GM23248 (cell line): ENCODE results near the gene SEMA4A.

Experiments
- EZH2 ChIP-seq: fragments of 200-600 bp; sonication (generic); IDR thresholded peaks from 2 replicates; pipeline ENCODE4 v1.6.1; 2018; ENCODE audit warnings: antibody characterized with exemption, mild to moderate bottlenecking; ENCODE audit not compliant: insufficient read depth, poor library complexity, severe bottlenecking
- EZH2phosphoT487 ChIP-seq: fragments of 200-600 bp; sonication (generic); IDR thresholded peaks from 2 replicates; pipeline ENCODE4 v1.6.1; 2018; ENCODE audit warnings: antibody characterized with exemption, moderate library complexity, mild to moderate bottlenecking, low read depth; ENCODE audit not compliant: insufficient read depth

DNA sequence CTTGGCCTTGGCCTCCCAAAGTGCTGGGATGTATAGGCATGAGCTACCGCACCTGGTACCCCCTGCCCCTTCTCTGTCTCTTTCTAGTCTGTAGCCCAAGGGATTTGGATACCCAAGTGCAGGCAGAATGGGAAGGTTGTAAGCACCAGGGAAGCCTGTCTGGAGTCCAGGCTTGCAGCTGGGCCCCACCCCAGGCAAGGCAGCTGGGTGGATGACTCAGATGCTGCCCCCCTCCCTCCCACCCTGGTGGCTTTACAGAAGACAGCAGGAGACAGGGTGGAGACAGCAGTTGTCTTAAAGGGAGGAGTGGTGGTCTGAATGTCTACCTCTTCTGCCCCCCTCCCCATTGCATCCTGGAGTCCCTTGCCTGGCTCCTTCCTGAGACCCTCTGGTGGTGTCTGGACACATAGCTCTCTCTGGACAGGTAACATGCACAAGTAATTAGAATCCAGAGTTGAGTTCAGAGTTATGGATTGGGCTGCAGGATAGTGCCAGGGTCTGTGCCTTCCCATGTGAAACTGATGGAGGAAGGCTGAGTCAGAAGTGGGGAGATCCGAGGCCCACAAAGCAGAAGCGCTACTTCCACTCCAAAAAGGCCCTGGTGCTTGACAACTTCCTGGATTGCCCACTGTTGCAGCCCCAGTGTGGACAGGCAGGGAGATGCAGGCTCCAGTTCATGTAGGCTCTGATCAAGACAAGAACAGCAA lies 33.7 kb upstream of the SEMA4A start:
- no peak for TF ChIP-seq EZH2
- TF ChIP-seq EZH2phosphoT487: no peak
